Measurements from ENCODE around the gene SUV39H1. TPM values are rescaled to one million over a fixed set of nuclear protein-coding genes. Genes with fewer than 3 reads are reported as not detected.

The SUV39H1 gene
- total RNA-seq, 1 experiment from 2014 or later = 17.6 TPM

DNA sequence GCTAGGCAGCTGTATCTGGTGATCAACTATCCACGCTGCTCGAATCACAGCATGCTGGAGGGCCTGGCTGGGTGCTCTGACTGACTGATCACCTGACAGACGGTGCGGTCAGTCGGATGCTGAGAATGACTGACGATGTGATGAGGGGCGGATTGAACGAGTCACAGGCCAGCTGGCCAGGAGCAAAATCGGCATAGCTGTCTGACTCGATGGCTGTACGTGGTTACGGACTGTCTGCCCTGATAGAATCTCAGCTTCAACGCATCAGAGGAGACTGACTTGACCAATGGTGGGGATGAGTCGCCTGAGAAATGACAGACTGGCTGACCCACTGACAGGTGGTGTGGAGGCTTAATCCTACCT, 1.0 kb upstream of the SUV39H1 start:
- peak overlapping the region; percentile 21 for H3K27ac ChIP-seq
- no peaks in the 10 kb centered on the region for H3K9me3 ChIP-seq (replicated peaks)
- peaks cover 15% of the 10 kb centered on the region for H3K4me1 ChIP-seq (replicated peaks)
- peak overlapping the region; percentile 77 for H3K4me3 ChIP-seq
- peaks cover 21% of the 10 kb centered on the region for H3K36me3 ChIP-seq
- no peaks in the 10 kb centered on the region for H3K27me3 ChIP-seq (replicated peaks)
- DNase-seq (ENCODE audit: low read depth in 1 of 2, low spot score in 2 of 2) = no peak

DNA sequence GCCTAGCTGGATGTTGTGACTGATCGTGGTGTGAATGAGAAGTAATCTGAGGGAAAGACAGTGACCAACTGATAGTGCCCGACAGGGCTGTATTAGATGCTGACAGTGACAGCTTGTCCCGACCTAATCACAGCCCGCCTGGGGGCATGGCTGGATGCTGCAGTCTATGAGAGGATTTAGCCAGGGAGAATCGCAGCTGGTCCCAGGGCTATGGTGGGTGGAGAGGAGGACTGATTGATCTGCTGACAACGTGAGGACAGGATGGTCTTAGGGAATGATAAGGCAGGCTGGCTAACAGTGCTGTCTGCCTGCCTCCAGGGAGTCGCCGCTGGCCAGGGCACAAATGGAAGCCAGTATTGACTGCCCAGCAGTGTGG, 621 bp upstream of the SUV39H1 start:
- Histone ChIP-seq H3K36me3 (peaks cover 25% of the 10 kb centered on the region), H3K4me1 (replicated peaks) (peaks cover 15% of the 10 kb centered on the region), H3K9me3 (replicated peaks) (no peaks in the 10 kb centered on the region), H3K4me3 (peak overlapping the region; percentile 77), H3K27me3 (replicated peaks) (no peaks in the 10 kb centered on the region), H3K27ac (peak overlapping the region; percentile 98)
- DNase-seq (ENCODE audit: low read depth in 1 of 2, low spot score in 2 of 2) = no peak

DNA sequence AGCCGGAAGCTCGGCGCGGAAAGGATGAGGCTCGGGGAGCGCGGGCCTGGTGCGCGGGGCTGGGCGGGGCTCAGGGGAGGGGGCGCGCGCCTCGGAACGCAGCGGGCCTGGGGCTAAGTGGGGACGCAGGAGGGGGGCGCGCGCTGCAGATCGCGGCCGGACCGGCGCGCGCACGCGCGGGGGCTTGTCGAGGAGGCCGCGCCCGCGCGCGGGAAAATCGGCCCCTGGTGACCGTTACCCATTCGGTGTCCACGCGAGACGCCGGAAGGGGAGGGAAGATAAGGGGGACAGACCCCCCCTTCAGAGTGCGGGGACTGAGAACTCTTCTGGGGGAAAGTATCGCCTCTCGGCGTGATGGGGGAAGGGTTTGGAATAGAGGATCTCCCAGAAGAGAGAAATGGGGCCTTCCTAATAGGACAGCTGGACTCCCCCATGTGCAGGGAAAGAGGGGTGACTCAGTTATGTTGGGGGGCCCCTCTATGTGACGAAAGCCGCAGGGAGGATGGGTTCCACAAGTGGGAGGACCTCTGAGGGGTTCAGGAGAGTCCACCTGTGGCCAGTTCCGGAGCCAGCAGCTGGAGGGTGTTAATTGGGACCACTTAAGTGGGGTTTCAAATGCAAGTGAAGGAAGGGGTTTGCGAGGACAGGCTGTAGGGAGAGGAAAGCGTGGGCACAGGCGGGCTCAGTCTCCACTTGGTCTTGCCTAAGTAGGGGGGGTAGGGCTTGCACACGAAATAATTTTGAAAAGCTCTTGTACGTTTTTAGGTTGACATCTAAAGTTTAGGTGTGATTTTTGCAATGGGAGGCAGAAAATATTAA, 584 bp downstream of the SUV39H1 start:
- Histone ChIP-seq H3K4me3 (peak overlapping the region; percentile 77), H3K36me3 (peaks cover 34% of the 10 kb centered on the region), H3K9me3 (replicated peaks) (no peaks in the 10 kb centered on the region), H3K4me1 (replicated peaks) (peaks cover 15% of the 10 kb centered on the region), H3K27ac (peak overlapping the region; percentile 98), H3K27me3 (replicated peaks) (no peaks in the 10 kb centered on the region)
- DNase-seq (ENCODE audit: low read depth in 1 of 2, low spot score in 2 of 2) = peak; percentile 64 to 78

DNA sequence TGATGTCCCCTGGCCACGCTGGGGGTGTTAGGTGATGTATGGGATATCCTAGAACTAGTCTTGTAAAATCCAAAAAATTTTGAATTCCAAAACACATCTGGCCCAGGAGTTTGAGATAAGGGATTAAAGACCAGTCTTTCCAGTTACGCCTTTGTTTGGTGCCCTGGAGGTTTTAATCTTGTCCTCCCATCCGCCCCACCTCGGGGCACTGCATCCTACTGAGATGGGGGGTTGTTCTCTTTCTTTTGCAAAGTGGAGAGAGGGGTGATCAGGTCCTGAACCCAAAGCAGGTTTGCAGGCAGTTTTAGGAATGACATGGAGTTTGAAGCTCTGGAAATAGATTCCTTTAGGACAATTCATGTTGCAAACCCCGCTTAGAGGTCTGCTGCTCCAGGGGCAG, 1.8 kb downstream of the SUV39H1 start:
- DNase-seq (ENCODE audit: low read depth in 1 of 2, low spot score in 2 of 2) = no peak
- Histone ChIP-seq H3K4me3 (no peak overlapping the region), H3K9me3 (replicated peaks) (no peaks in the 10 kb centered on the region), H3K27ac (no peak overlapping the region), H3K36me3 (peaks cover 45% of the 10 kb centered on the region), H3K4me1 (replicated peaks) (peaks cover 15% of the 10 kb centered on the region), H3K27me3 (replicated peaks) (no peaks in the 10 kb centered on the region)

DNA sequence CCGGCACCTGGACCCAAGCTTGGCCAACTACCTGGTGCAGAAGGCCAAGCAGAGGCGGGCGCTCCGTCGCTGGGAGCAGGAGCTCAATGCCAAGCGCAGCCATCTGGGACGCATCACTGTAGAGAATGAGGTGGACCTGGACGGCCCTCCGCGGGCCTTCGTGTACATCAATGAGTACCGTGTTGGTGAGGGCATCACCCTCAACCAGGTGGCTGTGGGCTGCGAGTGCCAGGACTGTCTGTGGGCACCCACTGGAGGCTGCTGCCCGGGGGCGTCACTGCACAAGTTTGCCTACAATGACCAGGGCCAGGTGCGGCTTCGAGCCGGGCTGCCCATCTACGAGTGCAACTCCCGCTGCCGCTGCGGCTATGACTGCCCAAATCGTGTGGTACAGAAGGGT, 3.7 kb downstream of the SUV39H1 start:
- Histone ChIP-seq H3K9me3 (replicated peaks) (no peaks in the 10 kb centered on the region), H3K27me3 (replicated peaks) (no peaks in the 10 kb centered on the region), H3K27ac (no peak overlapping the region), H3K36me3 (peaks cover 54% of the 10 kb centered on the region), H3K4me1 (replicated peaks) (peaks cover 10% of the 10 kb centered on the region), H3K4me3 (no peak overlapping the region)
- no peak for DNase-seq (ENCODE audit: low read depth in 1 of 2, low spot score in 2 of 2)

DNA sequence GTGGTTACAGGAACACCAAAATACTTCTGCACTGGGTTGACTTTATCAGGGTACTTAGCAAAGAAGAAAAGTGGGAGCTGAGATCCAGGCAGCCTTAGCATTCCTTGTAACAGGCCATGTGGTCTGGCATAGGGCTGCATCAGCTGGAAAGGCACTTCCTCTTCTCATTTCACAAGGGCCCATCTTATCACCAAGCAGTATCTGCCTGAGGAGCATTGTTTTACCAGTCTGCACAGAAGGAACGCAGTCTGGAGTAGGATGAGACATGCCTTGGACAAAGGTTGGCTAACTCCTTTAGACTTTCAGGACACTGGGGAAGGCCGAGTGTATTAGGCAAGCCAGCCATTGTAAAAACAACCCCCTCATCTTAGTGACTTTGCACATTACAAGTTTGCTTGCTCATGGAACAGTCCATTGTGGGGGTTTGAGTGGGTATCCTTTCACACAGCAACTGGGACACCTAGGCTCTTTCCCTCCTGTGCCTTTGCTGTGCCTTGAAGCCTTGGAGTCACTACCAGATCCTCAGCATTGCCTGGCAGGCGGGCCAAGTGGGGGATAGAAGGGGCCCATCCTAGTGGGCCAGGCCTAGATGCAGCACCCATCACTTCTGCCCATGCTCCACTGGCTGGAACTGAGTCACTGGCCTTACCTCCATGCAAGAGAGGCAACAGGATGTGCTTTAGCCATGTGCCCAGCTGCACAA, 4.6 kb downstream of the SUV39H1 start:
- peaks cover 1% of the 10 kb centered on the region for H3K4me1 ChIP-seq (replicated peaks)
- DNase-seq (ENCODE audit: low read depth in 1 of 2, low spot score in 2 of 2) = no peak
- H3K27me3 ChIP-seq (replicated peaks) = no peaks in the 10 kb centered on the region
- H3K36me3 ChIP-seq = peaks cover 56% of the 10 kb centered on the region
- no peak overlapping the region for H3K27ac ChIP-seq
- H3K9me3 ChIP-seq (replicated peaks) = no peaks in the 10 kb centered on the region
- no peak overlapping the region for H3K4me3 ChIP-seq

DNA sequence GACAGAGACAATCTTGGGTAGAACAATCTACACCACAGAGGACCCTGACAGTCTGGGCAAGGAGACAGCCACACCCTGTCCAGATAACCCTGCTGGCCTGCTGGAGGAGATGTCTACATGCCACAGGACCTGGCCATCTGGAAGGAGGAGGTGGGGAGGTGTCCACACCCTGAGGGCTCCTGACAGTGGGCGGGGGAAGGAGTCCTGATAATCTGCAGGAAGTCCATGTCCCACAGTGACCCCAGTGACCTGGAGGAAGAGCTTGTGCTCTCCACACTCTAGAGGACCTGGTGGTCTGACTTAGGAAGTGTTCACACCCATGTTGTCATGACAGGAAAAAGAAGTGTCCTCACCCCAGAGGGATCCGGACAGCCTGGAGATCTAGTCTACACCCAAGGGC, 5.5 kb downstream of the SUV39H1 start:
- H3K4me3 ChIP-seq = no peak overlapping the region
- H3K9me3 ChIP-seq (replicated peaks) = no peaks in the 10 kb centered on the region
- H3K27me3 ChIP-seq (replicated peaks) = no peaks in the 10 kb centered on the region
- H3K27ac ChIP-seq = no peak overlapping the region
- DNase-seq (ENCODE audit: low read depth in 1 of 2, low spot score in 2 of 2) = no peak
- H3K4me1 ChIP-seq (replicated peaks) = no peaks in the 10 kb centered on the region
- H3K36me3 ChIP-seq = peaks cover 50% of the 10 kb centered on the region

DNA sequence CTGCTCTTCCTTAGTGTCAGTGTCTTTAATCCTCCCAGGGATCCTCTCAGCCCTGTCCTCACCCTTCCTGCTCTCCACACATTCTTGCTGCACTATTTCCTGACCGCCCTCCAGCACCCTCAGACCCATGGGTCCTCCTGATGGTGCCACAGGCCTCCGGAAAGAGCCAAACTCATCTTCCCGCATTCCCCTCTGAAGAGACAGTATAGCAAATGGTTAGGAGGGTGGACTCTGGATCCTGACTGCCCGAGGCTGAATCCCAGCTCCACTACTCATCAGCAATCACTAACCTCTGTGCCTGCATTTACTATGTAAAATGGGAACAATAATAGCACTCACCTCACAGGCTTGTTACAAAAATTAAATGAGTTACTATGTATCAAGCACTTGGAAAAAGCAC, 6.2 kb downstream of the SUV39H1 start:
- Histone ChIP-seq H3K4me3 (no peak overlapping the region), H3K4me1 (replicated peaks) (no peaks in the 10 kb centered on the region), H3K27ac (no peak overlapping the region), H3K27me3 (replicated peaks) (no peaks in the 10 kb centered on the region), H3K36me3 (peaks cover 52% of the 10 kb centered on the region), H3K9me3 (replicated peaks) (no peaks in the 10 kb centered on the region)
- DNase-seq (ENCODE audit: low read depth in 1 of 2, low spot score in 2 of 2) = no peak

DNA sequence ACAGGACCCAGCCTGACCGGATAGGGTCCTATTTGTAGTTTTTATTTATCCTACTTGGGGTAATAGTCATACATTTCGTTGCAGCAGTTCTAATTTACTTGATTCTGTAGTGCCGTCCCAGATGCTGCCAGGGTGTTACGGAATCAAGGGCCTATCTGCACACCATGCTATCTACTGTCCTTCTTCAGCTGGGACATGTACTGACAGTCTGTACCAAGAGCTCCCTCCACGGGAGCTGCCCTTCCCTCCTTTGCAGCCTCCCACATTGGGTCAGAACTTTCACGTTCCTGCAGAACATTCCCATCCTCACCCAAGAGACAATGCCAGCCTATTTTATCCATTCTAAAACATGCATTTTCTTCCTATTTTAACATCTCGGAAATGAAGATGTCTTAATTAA, 6.7 kb downstream of the SUV39H1 start:
- H3K4me1 ChIP-seq (replicated peaks) = no peaks in the 10 kb centered on the region
- H3K27ac ChIP-seq = no peak overlapping the region
- H3K9me3 ChIP-seq (replicated peaks) = no peaks in the 10 kb centered on the region
- H3K27me3 ChIP-seq (replicated peaks) = no peaks in the 10 kb centered on the region
- H3K36me3 ChIP-seq = peaks cover 54% of the 10 kb centered on the region
- H3K4me3 ChIP-seq = no peak overlapping the region
- no peak for DNase-seq (ENCODE audit: low read depth in 1 of 2, low spot score in 2 of 2)

DNA sequence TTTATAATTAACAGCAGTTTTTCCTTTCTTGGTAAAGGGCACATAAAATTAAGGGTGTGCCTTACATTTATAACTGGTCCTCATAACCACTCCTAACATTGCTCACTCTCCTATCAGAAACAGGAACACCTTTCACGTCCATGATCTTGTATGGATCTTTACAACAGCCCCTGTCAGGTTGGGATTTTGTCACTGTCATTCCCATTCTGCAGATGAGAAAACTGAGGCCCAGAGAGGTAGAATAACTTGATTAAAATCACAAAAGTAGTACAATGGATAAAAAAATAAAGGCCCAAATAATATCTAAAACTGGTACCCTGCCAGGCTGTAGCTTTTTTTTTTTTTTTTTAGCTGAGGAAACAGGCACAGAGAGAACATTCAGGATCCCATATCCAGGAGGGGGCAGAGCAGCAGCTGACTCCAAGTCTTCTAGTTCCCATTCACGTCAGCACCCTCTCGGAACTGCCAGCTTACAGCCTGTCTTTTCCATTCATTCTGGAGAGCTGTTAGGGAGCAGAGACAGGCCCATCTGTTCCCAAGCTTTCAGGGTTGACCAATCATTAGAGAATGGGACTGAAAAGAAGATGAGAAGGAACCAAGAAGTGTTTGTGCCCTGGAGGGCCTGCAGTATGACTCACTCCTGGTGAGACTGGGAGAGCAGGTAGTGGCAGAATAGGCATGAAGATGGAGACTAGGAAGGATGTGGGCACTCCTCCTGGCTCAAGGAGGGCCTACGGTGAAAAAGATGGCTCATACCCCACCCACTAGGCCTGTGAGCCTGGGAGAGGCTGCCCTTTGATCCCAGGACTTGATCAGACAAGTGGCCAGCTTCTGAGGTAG, 7.3 kb downstream of the SUV39H1 start:
- peaks cover 54% of the 10 kb centered on the region for H3K36me3 ChIP-seq
- no peaks in the 10 kb centered on the region for H3K4me1 ChIP-seq (replicated peaks)
- no peak for DNase-seq (ENCODE audit: low read depth in 1 of 2, low spot score in 2 of 2)
- H3K4me3 ChIP-seq = no peak overlapping the region
- no peak overlapping the region for H3K27ac ChIP-seq
- H3K9me3 ChIP-seq (replicated peaks) = no peaks in the 10 kb centered on the region
- no peaks in the 10 kb centered on the region for H3K27me3 ChIP-seq (replicated peaks)

DNA sequence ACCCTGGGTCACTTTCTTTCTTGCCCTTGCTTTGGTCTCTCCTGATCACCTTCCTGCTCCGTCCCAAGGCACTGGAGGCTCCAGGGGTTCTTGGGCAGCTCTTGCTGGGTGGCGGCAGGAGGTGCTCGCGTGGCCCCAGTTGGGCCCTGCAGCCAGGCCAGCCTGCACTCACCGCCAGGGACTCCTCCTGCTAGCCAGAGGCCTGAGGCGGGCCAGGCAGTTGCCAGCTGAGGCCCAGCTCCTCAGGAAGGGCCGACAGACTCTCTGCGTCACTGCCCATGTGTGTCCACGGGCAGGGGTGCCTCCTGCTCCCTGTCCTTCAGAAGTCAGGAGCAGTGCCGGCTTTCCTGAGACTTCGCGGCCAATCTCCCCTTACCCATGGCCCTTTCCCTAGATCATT, 9.3 kb downstream of the SUV39H1 start:
- no peaks in the 10 kb centered on the region for H3K9me3 ChIP-seq (replicated peaks)
- no peak for DNase-seq (ENCODE audit: low read depth in 1 of 2, low spot score in 2 of 2)
- peaks cover 40% of the 10 kb centered on the region for H3K36me3 ChIP-seq
- no peaks in the 10 kb centered on the region for H3K4me1 ChIP-seq (replicated peaks)
- no peak overlapping the region for H3K27ac ChIP-seq
- no peak overlapping the region for H3K4me3 ChIP-seq
- H3K27me3 ChIP-seq (replicated peaks) = no peaks in the 10 kb centered on the region

DNA sequence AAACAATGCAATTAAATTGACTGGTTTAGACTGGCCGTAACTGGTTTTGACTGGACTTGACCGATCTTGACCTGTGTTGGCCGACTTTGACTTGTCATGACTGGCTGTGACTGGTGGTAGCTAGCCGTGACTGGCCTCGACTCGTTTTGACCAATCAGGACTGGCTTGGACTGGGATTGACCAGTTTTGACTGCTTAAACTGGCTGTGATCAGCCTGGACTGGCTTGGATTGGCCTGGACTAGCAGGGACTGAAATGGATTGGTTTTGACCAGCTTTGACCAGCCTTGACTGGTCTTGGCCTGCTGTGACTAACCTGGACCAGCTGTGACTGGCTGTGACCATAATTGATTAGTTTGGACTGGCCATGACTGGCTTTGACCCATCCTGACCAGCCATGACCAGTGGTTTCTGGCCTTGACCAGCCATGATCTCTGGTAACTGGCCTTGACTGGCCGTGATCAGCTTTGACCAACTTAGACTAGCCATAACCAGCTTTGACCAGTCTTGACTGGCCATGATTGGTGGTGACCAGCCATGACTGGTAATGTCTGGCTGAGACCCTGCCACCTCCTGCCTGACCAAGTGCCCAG, 13.1 kb downstream of the SUV39H1 start:
- H3K27ac ChIP-seq = no peak overlapping the region
- no peak for DNase-seq (ENCODE audit: low read depth in 1 of 2, low spot score in 2 of 2)
- peaks cover 16% of the 10 kb centered on the region for H3K36me3 ChIP-seq

DNA sequence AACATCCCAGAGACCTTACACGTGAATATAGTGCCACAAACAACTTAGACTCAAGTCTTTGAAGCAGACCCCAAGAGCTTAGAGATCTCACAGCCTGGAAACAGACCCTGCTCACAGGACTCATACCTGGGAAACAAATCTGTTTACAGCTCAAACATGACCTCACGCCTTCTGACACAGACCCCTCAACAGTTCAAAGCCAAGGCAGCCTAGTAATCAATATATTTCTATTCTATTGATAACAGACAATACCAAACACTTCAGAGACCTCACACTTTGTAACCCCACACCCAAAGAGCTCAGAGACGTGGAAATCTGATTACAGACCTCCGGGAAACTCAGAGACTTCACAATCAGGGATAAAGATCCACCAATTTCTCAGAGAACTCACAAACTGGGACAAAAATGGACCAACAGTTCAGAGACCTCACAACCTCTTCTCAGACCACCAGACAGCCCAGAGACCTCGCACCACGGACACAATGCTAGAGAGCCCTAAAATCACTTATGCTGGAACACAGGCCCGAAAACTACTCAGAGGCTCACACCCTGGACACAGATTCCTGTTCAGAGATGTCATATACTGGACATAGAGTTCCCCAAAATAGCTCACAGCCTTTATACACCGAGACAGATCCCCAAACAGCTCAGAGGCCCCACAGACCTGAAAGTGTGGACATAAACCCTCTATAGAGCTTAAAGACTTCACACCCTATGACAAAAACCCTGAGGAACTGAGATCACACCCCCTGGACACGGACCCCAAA, 14.8 kb downstream of the SUV39H1 start:
- Histone ChIP-seq H3K27ac (no peak overlapping the region), H3K4me1 (replicated peaks) (peaks cover 44% of the 10 kb centered on the region), H3K9me3 (replicated peaks) (no peaks in the 10 kb centered on the region), H3K4me3 (no peak overlapping the region), H3K36me3 (peaks cover 8% of the 10 kb centered on the region; the same call in 1 of the 2 replicates), H3K27me3 (replicated peaks) (no peaks in the 10 kb centered on the region)
- DNase-seq (ENCODE audit: low read depth in 1 of 2, low spot score in 2 of 2) = no peak

More for the DNA sequence above, 13.1 kb downstream of the SUV39H1 start:
- no peak overlapping the region for H3K4me3 ChIP-seq
- peaks cover 27% of the 10 kb centered on the region for H3K4me1 ChIP-seq (replicated peaks)
- H3K9me3 ChIP-seq (replicated peaks) = no peaks in the 10 kb centered on the region
- no peaks in the 10 kb centered on the region for H3K27me3 ChIP-seq (replicated peaks)

Data from SJSA1 (cell line).